GM12878 (cell line): ENCODE results near the gene DGKI. TPM values are rescaled to one million over a fixed set of nuclear protein-coding genes. Genes with fewer than 3 reads are reported as not detected.

ENCODE experiments used
- ATF3 ChIP-seq: IDR thresholded peaks from 2 replicates; pipeline ENCODE4 v1.6.1; 2011; ENCODE audit warnings: low read depth, mild to moderate bottlenecking, low read length, moderate library complexity, borderline replicate concordance; ENCODE audit errors: extremely low read depth
- CREM ChIP-seq: IDR thresholded peaks from 2 replicates; pipeline ENCODE4 v1.6.1; 2014; ENCODE audit warnings: antibody characterized with exemption, low read depth
- IRF3 ChIP-seq: fragments of 450-650 bp; IDR thresholded peaks from 2 replicates; pipeline ENCODE4 v1.6.1; 2014; ENCODE audit warnings: mild to moderate bottlenecking
- LARP7 ChIP-seq: fragments of 450-650 bp; IDR thresholded peaks from 2 replicates; pipeline ENCODE4 v1.6.1; 2017; ENCODE audit warnings: mild to moderate bottlenecking
- MEF2A ChIP-seq: IDR thresholded peaks from 2 replicates; pipeline ENCODE4 v1.6.1; 2011; ENCODE audit warnings: low read depth, mild to moderate bottlenecking, low read length, moderate library complexity; ENCODE audit not compliant: insufficient read depth
- MEF2B ChIP-seq: fragments of 450-650 bp; IDR thresholded peaks from 2 replicates; pipeline ENCODE4 v1.6.1; 2018; ENCODE audit warnings: mild to moderate bottlenecking, moderate library complexity; ENCODE audit not compliant: partially characterized antibody, poor library complexity, severe bottlenecking
- MTA3 ChIP-seq: IDR thresholded peaks from 2 replicates; pipeline ENCODE4 v1.6.1; 2012; ENCODE audit warnings: low read length, inconsistent platforms, borderline replicate concordance
- MYB ChIP-seq: fragments of 150-350 bp; IDR thresholded peaks from 2 replicates; pipeline ENCODE4 v1.6.1; 2014; ENCODE audit warnings: mild to moderate bottlenecking, low read depth, low read length, borderline replicate concordance
- SPI1 ChIP-seq: IDR thresholded peaks from 2 replicates; pipeline ENCODE4 v1.6.1; 2011; ENCODE audit warnings: low read depth, mild to moderate bottlenecking, low read length, moderate library complexity, borderline replicate concordance; ENCODE audit not compliant: insufficient read depth
- SREBF2 ChIP-seq: IDR thresholded peaks from 2 replicates; pipeline ENCODE4 v1.6.1; 2012; ENCODE audit warnings: mild to moderate bottlenecking, low read length
- STAT1 ChIP-seq: fragments of 450-650 bp; conservative IDR thresholded peaks from 2 replicates; pipeline ENCODE4 v1.6.1; 2014; ENCODE audit warnings: antibody characterized with exemption, mild to moderate bottlenecking
- YBX1 ChIP-seq: fragments of 450-650 bp; IDR thresholded peaks from 2 replicates; pipeline ENCODE4 v1.6.1; 2016; ENCODE audit warnings: antibody characterized with exemption
- polyA plus RNA-seq, 11 experiments: library from polyadenylated mRNA; depleted of rRNA in 4 of 11; unstranded in 6 of 11; stranded (reverse) in 5 of 11; fragments of >200 nt; fragmentation: Nextera tagmentation in 4 of 11; fragmentation: Illumina TruSeq in 1 of 11; extraction: Ambion mirVana in 4 of 11; extraction: Trizol in 1 of 11; gene quantifications; 1 replicate in 1 of 11; 2 replicates in 10 of 11; pipeline versions ENCODE4 v1.2.1 to v1.2.3, GENCODE V29; 2011 to 2016; ENCODE audit warnings: inconsistent platforms in 2 of 11, missing spikeins in 2 of 11, low read depth in 1 of 11
- total RNA-seq, 4 experiments: library from RNA; depleted of rRNA in 3 of 4; stranded (reverse); fragments of >200 nt in 3 of 4; fragmentation: Illumina TruSeq in 1 of 4; extraction: Trizol in 1 of 4; gene quantifications; 2 replicates each; pipeline versions ENCODE4 v1.2.1 to v1.2.3, GENCODE V29; 2013 to 2021
- TF ChIP-seq, protein P1 (sequence below): fragments of 450-650 bp; IDR thresholded peaks from 2 replicates; pipeline ENCODE4 v1.6.1; 2017; ENCODE audit warnings: antibody characterized with exemption, mild to moderate bottlenecking, moderate library complexity
- TF ChIP-seq, protein P2 (sequence below): fragments of 450-650 bp; IDR thresholded peaks from 2 replicates; pipeline ENCODE4 v1.6.1; 2016; ENCODE audit warnings: mild to moderate bottlenecking
- TF ChIP-seq, protein P3 (sequence below): IDR thresholded peaks from 2 replicates; pipeline ENCODE4 v1.6.1; 2012; ENCODE audit warnings: low read depth, low read length, improper control_type of control experiment
- TF ChIP-seq, protein P4 (sequence below): IDR thresholded peaks from 2 replicates; pipeline ENCODE4 v1.6.1; 2012; ENCODE audit warnings: low read depth, low read length, improper control_type of control experiment
- TF ChIP-seq, protein P5 (sequence below), 3 experiments: IDR thresholded peaks in 2 of 3; conservative IDR thresholded peaks in 1 of 3; 2 replicates each; pipeline ENCODE4 v1.5.1; 2011; ENCODE audit warnings: low read depth in 3 of 3, low read length in 3 of 3, mild to moderate bottlenecking in 3 of 3, control low read depth in 2 of 3, moderate library complexity in 2 of 3, inconsistent platforms in 1 of 3, mixed read lengths in 1 of 3; ENCODE audit not compliant: control insufficient read depth in 2 of 3, insufficient read depth in 1 of 3; ENCODE audit errors: extremely low read depth in 1 of 3

The DGKI gene
- total and polyA plus RNA-seq, 10 of the 15 experiments (the other 5 are each of a cell fraction or from before 2014, with no cell fraction given), result 10.4 to 37.1 (median 22.1) TPM

- TF ChIP-seq, protein P1, sequence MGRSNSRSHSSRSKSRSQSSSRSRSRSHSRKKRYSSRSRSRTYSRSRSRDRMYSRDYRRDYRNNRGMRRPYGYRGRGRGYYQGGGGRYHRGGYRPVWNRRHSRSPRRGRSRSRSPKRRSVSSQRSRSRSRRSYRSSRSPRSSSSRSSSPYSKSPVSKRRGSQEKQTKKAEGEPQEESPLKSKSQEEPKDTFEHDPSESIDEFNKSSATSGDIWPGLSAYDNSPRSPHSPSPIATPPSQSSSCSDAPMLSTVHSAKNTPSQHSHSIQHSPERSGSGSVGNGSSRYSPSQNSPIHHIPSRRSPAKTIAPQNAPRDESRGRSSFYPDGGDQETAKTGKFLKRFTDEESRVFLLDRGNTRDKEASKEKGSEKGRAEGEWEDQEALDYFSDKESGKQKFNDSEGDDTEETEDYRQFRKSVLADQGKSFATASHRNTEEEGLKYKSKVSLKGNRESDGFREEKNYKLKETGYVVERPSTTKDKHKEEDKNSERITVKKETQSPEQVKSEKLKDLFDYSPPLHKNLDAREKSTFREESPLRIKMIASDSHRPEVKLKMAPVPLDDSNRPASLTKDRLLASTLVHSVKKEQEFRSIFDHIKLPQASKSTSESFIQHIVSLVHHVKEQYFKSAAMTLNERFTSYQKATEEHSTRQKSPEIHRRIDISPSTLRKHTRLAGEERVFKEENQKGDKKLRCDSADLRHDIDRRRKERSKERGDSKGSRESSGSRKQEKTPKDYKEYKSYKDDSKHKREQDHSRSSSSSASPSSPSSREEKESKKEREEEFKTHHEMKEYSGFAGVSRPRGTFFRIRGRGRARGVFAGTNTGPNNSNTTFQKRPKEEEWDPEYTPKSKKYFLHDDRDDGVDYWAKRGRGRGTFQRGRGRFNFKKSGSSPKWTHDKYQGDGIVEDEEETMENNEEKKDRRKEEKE, result no peak
- peak; percentile 92 for TF ChIP-seq MEF2B
- TF ChIP-seq ATF3, result no peak
- TF ChIP-seq STAT1, result no peak
- TF ChIP-seq, protein P2, sequence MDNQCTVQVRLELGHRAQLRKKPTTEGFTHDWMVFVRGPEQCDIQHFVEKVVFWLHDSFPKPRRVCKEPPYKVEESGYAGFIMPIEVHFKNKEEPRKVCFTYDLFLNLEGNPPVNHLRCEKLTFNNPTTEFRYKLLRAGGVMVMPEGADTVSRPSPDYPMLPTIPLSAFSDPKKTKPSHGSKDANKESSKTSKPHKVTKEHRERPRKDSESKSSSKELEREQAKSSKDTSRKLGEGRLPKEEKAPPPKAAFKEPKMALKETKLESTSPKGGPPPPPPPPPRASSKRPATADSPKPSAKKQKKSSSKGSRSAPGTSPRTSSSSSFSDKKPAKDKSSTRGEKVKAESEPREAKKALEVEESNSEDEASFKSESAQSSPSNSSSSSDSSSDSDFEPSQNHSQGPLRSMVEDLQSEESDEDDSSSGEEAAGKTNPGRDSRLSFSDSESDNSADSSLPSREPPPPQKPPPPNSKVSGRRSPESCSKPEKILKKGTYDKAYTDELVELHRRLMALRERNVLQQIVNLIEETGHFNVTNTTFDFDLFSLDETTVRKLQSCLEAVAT, result no peak
- TF ChIP-seq SREBF2, result no peak
- TF ChIP-seq MTA3, result peak; percentile 94
- TF ChIP-seq, protein P3, sequence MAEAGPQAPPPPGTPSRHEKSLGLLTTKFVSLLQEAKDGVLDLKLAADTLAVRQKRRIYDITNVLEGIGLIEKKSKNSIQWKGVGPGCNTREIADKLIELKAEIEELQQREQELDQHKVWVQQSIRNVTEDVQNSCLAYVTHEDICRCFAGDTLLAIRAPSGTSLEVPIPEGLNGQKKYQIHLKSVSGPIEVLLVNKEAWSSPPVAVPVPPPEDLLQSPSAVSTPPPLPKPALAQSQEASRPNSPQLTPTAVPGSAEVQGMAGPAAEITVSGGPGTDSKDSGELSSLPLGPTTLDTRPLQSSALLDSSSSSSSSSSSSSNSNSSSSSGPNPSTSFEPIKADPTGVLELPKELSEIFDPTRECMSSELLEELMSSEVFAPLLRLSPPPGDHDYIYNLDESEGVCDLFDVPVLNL, result no peak
- no peak for TF ChIP-seq YBX1
- TF ChIP-seq MEF2A, result no peak
- TF ChIP-seq IRF3, result no peak
- TF ChIP-seq SPI1, result peak; percentile 52; the same call in 1 of the 2 replicates
- TF ChIP-seq MYB, result no peak
- TF ChIP-seq, protein P4, sequence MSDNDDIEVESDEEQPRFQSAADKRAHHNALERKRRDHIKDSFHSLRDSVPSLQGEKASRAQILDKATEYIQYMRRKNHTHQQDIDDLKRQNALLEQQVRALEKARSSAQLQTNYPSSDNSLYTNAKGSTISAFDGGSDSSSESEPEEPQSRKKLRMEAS, result no peak
- peak; percentile 66; the same call in 1 of the 2 replicates for TF ChIP-seq CREM
- TF ChIP-seq, protein P5, sequence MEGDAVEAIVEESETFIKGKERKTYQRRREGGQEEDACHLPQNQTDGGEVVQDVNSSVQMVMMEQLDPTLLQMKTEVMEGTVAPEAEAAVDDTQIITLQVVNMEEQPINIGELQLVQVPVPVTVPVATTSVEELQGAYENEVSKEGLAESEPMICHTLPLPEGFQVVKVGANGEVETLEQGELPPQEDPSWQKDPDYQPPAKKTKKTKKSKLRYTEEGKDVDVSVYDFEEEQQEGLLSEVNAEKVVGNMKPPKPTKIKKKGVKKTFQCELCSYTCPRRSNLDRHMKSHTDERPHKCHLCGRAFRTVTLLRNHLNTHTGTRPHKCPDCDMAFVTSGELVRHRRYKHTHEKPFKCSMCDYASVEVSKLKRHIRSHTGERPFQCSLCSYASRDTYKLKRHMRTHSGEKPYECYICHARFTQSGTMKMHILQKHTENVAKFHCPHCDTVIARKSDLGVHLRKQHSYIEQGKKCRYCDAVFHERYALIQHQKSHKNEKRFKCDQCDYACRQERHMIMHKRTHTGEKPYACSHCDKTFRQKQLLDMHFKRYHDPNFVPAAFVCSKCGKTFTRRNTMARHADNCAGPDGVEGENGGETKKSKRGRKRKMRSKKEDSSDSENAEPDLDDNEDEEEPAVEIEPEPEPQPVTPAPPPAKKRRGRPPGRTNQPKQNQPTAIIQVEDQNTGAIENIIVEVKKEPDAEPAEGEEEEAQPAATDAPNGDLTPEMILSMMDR (IDR thresholded peaks at IDR 0.05 in 2 of 3, conservative IDR thresholded peaks at IDR 0.05 in 1 of 3; ENCODE audit: control insufficient read depth in 2 of 3, extremely low read depth in 1 of 3, insufficient read depth in 1 of 3, low read depth in 3 of 3, low read length in 3 of 3), result no peak
- TF ChIP-seq LARP7, result no peak
These were observed 48.8 kb upstream of the DGKI start (continued) for GRCh38 chr7:137895301-137896221.
